ENCODE results near the gene SMOC2. TPM values are rescaled to one million over a fixed set of nuclear protein-coding genes. Genes with fewer than 3 reads are reported as not detected.

The SMOC2 gene
- total and polyA plus RNA-seq, 2 of the 13 experiments (the other 11 are each of a cell fraction or from before 2014, with no cell fraction given) = not detected

GRCh38 chr6:168625602-168626001 lies 184.6 kb downstream of the SMOC2 start (continued):
- TF ChIP-seq, protein P1, sequence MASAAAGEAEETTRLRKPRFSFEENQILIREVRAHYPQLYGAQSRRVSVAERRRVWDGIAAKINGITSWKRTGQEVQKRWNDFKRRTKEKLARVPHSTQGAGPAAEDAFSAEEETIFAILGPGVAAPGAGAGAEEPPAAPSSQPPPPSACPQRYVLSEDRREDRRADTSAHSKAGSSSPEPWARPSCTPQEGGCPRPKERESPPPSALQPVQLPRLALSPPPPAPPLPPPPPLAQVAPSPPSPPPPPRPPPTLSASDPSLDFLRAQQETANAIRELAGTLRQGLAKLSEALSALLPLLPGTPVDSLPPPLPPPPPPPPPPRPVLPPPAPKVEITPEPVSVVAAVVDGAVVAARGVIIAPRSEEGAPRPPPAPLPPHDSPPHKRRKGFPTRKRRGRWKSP (CRISPR knock-in tag; IDR thresholded peaks at IDR 0.05) = no peak
- no peak for TF ChIP-seq GTF3A (CRISPR knock-in tag; conservative IDR thresholded peaks at IDR 0.05)
- no peak for TF ChIP-seq MED13 (CRISPR knock-in tag; IDR thresholded peaks at IDR 0.05)
- TF ChIP-seq, protein P2, sequence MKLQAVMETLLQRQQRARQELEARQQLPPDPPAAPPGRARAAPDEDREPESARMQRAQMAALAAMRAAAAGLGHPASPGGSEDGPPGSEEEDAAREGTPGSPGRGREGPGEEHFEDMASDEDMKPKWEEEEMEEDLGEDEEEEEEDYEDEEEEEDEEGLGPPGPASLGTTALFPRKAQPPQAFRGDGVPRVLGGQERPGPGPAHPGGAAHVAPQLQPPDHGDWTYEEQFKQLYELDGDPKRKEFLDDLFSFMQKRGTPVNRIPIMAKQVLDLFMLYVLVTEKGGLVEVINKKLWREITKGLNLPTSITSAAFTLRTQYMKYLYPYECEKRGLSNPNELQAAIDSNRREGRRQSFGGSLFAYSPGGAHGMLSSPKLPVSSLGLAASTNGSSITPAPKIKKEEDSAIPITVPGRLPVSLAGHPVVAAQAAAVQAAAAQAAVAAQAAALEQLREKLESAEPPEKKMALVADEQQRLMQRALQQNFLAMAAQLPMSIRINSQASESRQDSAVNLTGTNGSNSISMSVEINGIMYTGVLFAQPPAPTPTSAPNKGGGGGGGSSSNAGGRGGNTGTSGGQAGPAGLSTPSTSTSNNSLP (IDR thresholded peaks at IDR 0.05; ENCODE audit: low read depth, low read length) = no peak

DNA sequence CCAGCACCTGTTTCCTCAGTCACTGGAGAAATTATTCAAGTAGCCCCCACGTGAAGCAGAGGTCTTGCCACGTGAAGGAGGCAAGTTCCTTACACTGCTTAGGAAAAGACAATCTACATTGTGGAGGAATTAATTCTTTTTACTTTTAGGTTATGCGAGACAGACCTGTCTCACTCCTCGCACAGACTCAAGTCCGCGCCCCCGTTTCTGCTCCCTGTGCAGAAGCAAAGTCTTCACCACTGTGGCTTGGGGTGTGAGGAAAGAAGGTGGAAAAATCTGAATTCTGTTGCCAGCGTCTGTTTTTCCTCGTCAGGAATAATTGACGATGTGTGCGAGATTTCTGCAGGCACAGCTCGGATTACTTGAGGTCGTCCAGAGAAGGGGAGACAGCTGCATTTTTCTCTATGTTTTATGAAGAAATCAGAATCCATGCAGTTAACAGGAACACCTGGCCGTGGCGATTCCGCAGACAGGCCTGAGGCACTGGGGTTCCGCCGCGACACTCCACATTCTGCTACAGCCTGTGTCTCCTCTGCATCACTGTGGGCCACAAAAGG lies 185.1 kb downstream of the SMOC2 start:
- in situ Hi-C loops (cut with HindIII; ENCODE audit: extremely low pct_ligation_motif_present, low pct_unique_long_range_greater_than_20kb) (no loop called here), intact Hi-C loops (cut with micrococcal nuclease; ENCODE audit: unreplicated experiment) (no loop called here)
- no peaks in the 10 kb centered on the region for H3K79me2 ChIP-seq (ENCODE audit: insufficient read depth, low read length)
- ATAC-seq (no peak), FAIRE-seq (no peak), DNase-seq (ENCODE audit: low spot score) (no peak)
- H3K36me3 ChIP-seq (replicated peaks in 1 of 2; ENCODE audit: control insufficient read depth in 1 of 2, insufficient read depth in 2 of 2, low read length in 2 of 2) = no peaks in the 10 kb centered on the region
- H3K4me1 ChIP-seq (ENCODE audit: insufficient read depth, low read length) = no peaks in the 10 kb centered on the region
- CTCF ChIA-PET (ENCODE audit: low intra/inter-chr PET ratio, low total read pairs) = no interaction called here
- H4K20me1 ChIP-seq (ENCODE audit: insufficient read depth, low read length) = no peaks in the 10 kb centered on the region
- WGBS (ENCODE audit: low lambda C conversion rate) = 58% methylated on average over 19 of the region's 19 CpGs
- H3K4me3 ChIP-seq (replicated peaks in 1 of 3; ENCODE audit: insufficient read depth in 1 of 3, low read depth in 2 of 3, low read length in 3 of 3) = no peak overlapping the region
- H2AFZ ChIP-seq (ENCODE audit: low read length) = no peak overlapping the region
- TF ChIP-seq STAT6 (CRISPR knock-in tag; IDR thresholded peaks at IDR 0.05; ENCODE audit: borderline replicate concordance) = no peak
- H3K27ac ChIP-seq (ENCODE audit: extremely low read length, insufficient read depth, low read length) = no peak overlapping the region
- BruUV-seq (replicated peaks) = no TSS peak
- POLR2A ChIA-PET = no interaction called here
- H3K4me2 ChIP-seq (ENCODE audit: low read depth, low read length) = no peak overlapping the region
- peaks cover 5% of the 10 kb centered on the region; the same call in 1 of the 2 replicates for H3K9me3 ChIP-seq (ENCODE audit: low read length)
- H3K9ac ChIP-seq (ENCODE audit: insufficient read depth, low read depth, low read length) = no peak overlapping the region
- peaks cover 2 to 39% of the 10 kb centered on the region in 2 experiments for H3K27me3 ChIP-seq (ENCODE audit: control insufficient read depth in 1 of 2, insufficient read depth in 2 of 2, low read length in 2 of 2)

Data from HepG2 (cell line).